Bronchial epithelial cell (primary cell): Measurements from ENCODE around the gene DENND5A. TPM values are rescaled to one million over a fixed set of nuclear protein-coding genes. Genes with fewer than 3 reads are reported as not detected.

Experiments
- DNase-seq: peaks from one replicate; pipeline ENCODE4 v3.0.0-alpha.2; 2010; ENCODE audit warnings: low read depth
- FAIRE-seq: peaks from 2 replicates; lab custom pipeline; 2011; peaks lifted over from hg19 to GRCh38; lab: Jason Lieb, UNC
- H3K27me3 ChIP-seq: 2 replicates; pipeline ENCODE4 v1.5.1; 2011; ENCODE audit warnings: low read length; ENCODE audit not compliant: control insufficient read depth, insufficient read depth
- H3K36me3 ChIP-seq: 2 replicates; pipeline ENCODE4 v1.5.1; 2011; ENCODE audit warnings: low read length; ENCODE audit not compliant: control insufficient read depth, insufficient read depth
- H3K4me3 ChIP-seq: 2 replicates; pipeline ENCODE4 v1.5.1; 2011; ENCODE audit warnings: mild to moderate bottlenecking, low read depth, low read length, control low read depth
- CTCF ChIP-seq: IDR thresholded peaks from 2 replicates; pipeline ENCODE4 v1.5.1; 2011; ENCODE audit warnings: mild to moderate bottlenecking, moderate library complexity, low read length, control low read depth, inconsistent platforms; ENCODE audit not compliant: insufficient read depth, severe bottlenecking
- total RNA-seq: library from RNA; depleted of rRNA; stranded (reverse); fragments of >200 nt; gene quantifications from 2 replicates; pipeline ENCODE4 v1.2.1, GENCODE V29; 2014

DENND5A gene
- total RNA-seq, 1 donor from 2014 or later: 22.6 TPM

GRCh38 chr11:9143721-9144120, 121.4 kb downstream of the DENND5A start:
- no peak for TF ChIP-seq CTCF
- DNase-seq: no peak
- Histone ChIP-seq H3K27me3 (no peaks in the 10 kb centered on the region), H3K36me3 (peaks cover 6% of the 10 kb centered on the region), H3K4me3 (no peak overlapping the region)
- no peak for FAIRE-seq

DNA sequence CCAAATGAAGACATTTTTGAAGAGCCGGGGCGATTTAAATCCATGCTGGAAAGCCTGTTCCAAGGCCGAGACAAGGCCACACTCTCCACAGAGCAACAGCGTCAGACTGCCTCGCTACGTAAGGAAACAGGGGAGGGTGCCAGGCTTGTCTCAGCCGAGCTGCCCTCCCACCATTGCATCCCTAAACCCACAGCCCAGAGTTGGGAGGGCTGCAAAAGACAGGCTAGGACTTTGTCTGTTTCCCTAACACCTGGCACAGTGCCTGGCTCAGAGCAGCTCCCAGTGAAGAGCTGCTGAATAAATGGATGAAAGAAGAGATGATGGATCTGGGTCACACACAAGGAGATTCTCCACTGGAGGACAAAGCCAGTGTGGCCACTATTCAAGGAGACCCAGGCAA, 122.4 kb downstream of the DENND5A start:
- H3K36me3 ChIP-seq: peaks cover 6% of the 10 kb centered on the region
- H3K4me3 ChIP-seq: no peak overlapping the region
- no peak for TF ChIP-seq CTCF
- no peak for FAIRE-seq
- H3K27me3 ChIP-seq: no peaks in the 10 kb centered on the region
- no peak for DNase-seq

DNA sequence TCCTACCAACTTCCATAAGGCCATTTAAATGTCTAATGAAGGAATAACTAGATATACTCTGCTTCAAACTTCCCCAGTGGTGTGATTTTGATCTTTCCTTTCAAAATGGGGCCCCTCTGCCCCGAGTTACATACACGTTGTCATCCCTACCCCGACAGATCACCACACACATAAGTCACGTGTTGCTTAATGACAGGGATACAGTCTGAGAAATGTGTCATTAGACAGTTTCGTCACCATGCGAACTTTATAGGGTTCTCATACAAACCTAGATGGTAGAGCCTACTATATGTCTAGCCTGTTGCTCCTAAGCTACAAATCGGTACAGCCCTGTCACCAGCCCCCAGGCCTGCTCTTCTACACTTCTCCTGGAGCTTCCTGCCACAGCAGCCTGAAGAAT, 124.0 kb downstream of the DENND5A start:
- Histone ChIP-seq H3K27me3 (no peaks in the 10 kb centered on the region), H3K36me3 (peaks cover 6% of the 10 kb centered on the region), H3K4me3 (no peak overlapping the region)
- TF ChIP-seq CTCF: no peak
- FAIRE-seq: no peak
- DNase-seq: no peak

GRCh38 chr11:9139628-9140357, 125.4 kb downstream of the DENND5A start:
- no peaks in the 10 kb centered on the region for H3K27me3 ChIP-seq
- no peak for TF ChIP-seq CTCF
- H3K36me3 ChIP-seq: peaks cover 3% of the 10 kb centered on the region
- FAIRE-seq: no peak
- DNase-seq: no peak
- H3K4me3 ChIP-seq: no peak overlapping the region

- DNase-seq (peak; percentile 97), FAIRE-seq (no peak)
- no peak overlapping the region for H3K4me3 ChIP-seq
Measured at GRCh38 chr11:9138612-9139579, 126.3 kb downstream of the DENND5A start.

More at GRCh38 chr11:9138612-9139579, 126.3 kb downstream of the DENND5A start:
- Histone ChIP-seq H3K27me3 (no peaks in the 10 kb centered on the region), H3K36me3 (peaks cover 3% of the 10 kb centered on the region)
- TF ChIP-seq CTCF: no peak
